OCI-LY3 (cell line): ENCODE results near the gene SP9.

ENCODE experiments used
- CTCF ChIP-seq: fragments of 200-600, 300-600 bp; sonication (generic); IDR thresholded peaks from 2 replicates; pipeline ENCODE4 v1.5.1; 2014; ENCODE audit warnings: antibody characterized with exemption, low read length, low read depth
- EZH2phosphoT487 ChIP-seq: fragments of 200-600 bp; shearing (Covaris generic); IDR thresholded peaks from 2 replicates; pipeline ENCODE4 v1.6.1; 2018; ENCODE audit warnings: antibody characterized with exemption, mixed run types, low read depth

- TF ChIP-seq CTCF: no peak
- TF ChIP-seq EZH2phosphoT487: no peak
Observed at GRCh38 chr2:174385201-174385600, 50.4 kb downstream of the SP9 start.
